Iris pigment epithelial cell (primary cell): ENCODE data around the gene LPP.
"Not testable (repeated sequence)": the region's sequence is repeated elsewhere in the genome, so short reads cannot be mapped to it uniquely, and the experiment has no call there.

Experiments
- DNase-seq: peaks from one replicate; pipeline ENCODE4 v3.0.0-alpha.2; 2011; ENCODE audit warnings: low read depth

Gene LPP

DNA sequence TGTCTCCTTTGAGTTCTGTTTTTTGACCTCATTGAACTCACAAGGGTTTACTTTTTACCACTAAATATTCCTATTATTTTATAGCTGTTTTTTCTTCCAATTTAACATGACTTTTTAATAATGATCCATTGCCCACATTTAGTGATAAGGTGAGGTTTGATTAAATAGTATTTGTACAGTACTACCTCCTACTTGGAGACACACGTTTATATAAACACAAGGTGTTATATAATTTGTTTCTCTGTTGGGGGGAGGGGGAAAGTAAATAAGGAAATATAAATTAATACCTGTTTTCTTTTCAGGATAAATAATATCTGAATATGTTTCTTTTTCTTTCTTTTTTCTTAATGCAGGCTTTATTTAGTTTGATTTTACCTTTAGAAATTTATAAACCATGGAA is 281.3 kb downstream of the LPP start:
- DNase-seq: no peak

- DNase-seq: no peak
These were observed 284.0 kb downstream of the LPP start for GRCh38 chr3:188437926-188438325.

- no peak for DNase-seq
These were observed 285.1 kb downstream of the LPP start for GRCh38 chr3:188439080-188439479.

GRCh38 chr3:188440340-188440972 is 286.5 kb downstream of the LPP start:
- no peak for DNase-seq

- no peak for DNase-seq
These were observed 288.5 kb downstream of the LPP start for GRCh38 chr3:188442430-188442829.

DNA sequence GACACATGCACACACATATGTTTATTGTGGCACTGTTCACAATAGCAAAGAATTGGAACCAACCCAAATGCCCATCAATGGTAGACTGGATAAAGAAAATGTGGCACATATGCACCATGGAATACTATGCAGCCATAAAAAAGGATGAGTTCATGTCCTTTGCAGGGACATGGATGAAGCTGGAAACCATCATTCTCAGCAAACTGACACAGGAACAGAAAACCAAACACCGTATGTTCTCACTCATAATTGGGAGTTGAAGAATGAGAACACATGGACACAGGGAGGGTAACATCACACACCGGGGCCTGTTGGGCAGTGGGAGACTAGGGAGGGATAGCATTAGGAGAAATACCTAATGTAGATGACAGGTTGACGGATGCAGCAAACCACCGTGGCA is 291.2 kb downstream of the LPP start:
- not testable (repeated sequence) for DNase-seq

GRCh38 chr3:188446014-188446413 is 292.1 kb downstream of the LPP start:
- no peak for DNase-seq

DNA sequence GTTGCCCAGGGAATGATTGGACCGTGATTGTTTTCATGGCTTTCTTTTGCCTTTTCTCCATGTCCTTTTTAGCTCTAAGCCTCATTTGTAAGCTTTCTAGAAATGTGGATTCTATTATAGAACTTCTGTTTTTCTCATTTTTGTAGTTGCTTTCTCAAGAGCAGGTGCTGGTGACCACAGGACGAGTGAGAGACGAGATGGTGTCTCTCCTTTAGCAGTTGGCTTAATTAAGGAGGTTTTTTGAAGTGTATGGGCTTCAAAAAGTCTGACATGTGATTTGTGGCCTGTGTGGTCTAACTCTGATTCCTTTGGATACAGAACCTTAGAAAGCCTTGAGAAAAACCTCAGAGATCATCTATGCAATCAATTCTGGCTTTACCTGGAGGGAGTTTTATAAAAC is 292.8 kb downstream of the LPP start:
- no peak for DNase-seq

DNA sequence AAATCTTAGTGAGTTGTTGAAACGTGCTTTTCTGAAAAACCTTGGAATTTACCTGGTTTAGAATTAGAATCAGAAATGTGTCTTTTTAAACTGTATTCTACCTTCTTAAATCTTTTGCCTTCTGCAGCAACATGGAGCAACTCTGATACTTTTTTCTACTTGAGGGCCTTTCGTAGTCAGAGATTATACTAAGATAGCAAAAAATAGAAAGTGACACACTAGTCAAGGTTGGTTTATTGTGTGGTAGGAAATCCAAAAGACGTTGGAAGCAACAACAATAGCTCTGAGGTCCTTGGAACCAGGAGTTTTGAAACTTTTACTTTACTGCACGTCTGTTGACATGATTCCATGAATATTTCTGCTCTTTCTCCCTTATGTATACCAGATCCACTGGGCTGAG is 294.9 kb downstream of the LPP start:
- DNase-seq: no peak

DNA sequence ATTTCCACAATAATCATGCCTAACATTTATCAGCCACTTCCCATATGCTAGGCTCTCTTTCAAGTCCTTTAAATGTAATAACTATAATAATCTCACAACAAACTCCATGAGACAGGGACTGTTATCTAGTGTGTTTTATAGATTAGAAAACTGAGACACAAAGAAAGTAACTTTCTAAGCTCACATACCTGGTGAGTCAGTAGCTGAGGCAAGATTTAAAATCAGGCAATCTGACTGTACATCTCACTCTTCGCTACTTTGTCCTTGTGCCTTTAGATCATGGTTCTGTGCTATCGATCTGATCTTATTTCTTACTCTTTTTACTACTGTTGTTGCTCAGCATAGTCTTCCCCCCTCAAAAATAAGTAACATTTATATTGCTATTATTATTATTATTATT is 295.5 kb downstream of the LPP start:
- peak; percentile 58 for DNase-seq

DNA sequence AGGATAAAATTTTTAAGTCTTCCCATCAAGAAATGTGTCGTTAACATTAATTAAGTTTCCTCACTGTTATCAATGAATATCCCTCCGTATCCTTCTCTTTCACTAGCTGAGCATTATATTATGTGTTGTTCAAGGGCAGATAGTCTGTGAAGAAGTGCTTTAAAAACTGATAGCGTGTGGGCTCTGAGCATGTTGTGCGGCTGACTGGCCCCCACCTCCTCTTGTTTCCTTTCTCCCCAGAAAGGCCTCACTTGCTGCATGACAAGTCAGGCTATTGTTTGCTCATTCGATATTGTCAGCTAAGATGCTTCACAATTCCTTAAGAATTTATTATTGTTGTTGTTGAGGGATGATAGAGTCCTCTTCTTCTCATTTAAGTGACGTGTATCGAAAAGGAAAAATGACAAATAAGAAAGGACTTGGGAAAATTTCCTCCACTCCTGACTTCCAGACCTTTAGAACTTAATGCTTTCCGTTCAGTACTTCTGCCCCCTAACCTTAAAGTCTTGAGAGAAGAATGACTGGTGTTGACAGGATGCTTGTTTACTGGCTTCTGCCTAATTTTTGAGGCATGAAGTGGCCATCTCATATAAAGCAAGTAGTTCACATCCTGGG is 298.3 kb downstream of the LPP start:
- DNase-seq: no peak

GRCh38 chr3:188453431-188454384 is 299.8 kb downstream of the LPP start:
- no peak for DNase-seq

GRCh38 chr3:188455748-188456147 is 301.8 kb downstream of the LPP start:
- no peak for DNase-seq

- no peak for DNase-seq
These were observed 304.8 kb downstream of the LPP start for GRCh38 chr3:188458756-188459155.

DNA sequence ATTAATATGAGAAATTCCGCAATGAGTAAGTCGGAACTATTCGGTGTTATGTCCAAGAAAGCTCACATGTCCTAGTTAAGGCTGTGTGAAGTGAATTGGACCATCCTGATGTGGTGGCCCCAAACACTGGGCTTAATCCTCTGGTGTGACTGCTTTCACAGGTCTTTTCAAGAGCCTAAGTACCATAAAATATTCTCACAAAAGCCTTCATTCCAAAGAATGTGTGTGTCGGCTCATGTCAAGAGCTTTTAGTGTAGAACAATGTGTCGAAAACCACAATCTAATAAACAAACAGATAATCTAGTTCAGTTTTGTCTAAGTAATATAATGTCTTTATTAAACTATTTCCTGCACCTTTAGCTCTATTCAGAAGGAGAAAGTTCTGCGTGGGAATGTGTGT is 311.4 kb downstream of the LPP start:
- DNase-seq: peak; percentile 78

- DNase-seq: no peak
These were observed 314.2 kb downstream of the LPP start for GRCh38 chr3:188468196-188468595.

DNA sequence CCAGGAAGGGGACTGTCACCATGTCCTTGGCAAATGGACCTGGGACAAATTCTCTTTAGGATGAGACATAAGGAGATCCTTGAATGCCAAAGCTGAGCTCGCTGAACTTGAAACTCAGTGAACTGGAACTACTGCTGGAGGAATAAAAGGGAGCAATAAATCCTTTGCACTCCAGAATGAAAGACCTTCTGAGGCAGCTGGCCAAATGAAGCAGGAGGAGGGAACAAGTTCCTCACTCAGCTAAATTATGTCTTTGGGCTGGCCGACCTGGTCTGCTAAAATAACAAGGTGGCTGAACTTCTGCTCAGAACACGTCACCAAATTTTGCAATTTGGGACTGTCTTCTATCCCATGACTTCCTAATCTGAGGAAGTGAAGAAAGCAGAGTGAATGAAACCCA is 314.7 kb downstream of the LPP start:
- peak; percentile 45 for DNase-seq

DNA sequence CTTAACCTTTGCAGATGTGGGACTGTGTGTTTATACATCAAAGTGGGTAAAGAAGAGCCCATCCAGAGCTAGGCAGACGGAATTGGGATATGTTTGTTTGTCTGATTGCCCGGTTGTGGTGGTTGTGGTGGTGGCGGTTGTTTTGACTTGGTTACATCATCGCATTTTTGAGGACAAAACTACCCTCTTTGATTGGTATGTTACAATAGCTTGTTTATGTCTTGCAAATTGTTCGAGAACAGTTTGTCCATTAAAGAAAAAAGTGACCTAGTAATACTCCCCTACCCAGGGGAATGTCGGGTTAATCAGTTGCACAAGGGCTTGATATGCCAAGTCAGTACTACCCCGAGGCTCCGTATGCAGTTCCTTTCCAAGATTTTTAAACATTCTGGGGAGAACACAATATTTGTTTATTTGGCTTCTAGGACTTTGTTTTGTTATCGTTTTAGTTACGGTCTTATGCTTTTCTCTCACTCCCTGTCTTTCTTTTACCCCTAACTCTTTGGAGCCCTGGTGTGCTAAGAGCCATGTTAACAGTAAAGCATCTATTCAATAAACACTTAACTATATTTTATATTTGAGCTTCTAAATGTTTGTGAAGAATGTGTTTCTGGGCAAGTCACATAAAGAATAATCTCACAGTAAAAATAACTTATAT is 315.4 kb downstream of the LPP start:
- peak; percentile 92 for DNase-seq

DNA sequence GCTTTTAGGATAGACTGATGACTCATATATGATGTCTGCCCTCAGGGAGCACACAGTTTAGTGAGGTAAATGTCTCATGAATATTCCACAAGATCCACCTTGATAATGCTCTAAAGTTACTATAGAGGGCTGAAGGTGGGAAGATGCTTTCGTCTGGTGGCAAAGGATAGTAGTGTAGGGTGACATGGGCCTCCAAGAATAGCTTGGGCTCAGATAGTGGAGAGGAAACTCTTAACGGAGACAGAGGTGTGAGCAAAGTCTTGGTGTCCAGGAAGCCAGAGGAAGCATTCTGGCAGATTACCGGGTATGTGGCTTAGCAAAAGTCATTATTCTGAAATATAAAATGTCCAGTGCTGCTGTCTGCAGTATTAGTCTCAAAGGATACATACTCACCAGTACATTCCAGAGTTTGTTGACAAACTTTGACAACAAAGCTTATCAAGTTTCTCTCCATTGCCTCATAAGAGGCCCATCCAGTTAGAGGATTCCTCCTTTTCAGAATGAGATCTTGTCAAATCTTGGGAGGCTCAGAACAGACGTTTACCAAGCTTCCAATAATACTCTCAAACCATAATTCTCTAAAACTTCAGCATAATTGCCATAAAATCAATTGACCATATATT is 316.7 kb downstream of the LPP start:
- DNase-seq: no peak

DNA sequence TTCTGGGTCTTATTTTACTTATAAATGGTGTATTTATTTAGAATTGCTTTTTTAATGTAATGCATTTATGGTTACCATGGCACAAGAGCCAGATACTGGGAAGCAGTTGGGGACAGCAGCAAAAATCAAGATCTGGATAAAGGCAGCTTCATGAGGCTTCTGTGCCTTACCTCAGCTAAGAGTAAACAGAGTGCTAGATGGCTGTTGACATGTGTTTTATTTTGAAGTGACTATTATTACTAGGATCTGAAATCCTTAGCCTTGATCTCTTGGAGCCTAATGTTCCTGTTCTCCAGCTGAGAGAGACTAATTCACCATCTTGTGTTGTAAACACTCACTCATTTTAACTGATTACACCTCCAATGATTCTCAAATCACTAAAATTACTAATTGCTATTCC is 317.8 kb downstream of the LPP start:
- DNase-seq: no peak

GRCh38 chr3:188472336-188472735 is 318.4 kb downstream of the LPP start:
- peak; percentile 62 for DNase-seq

GRCh38 chr3:188473045-188473444 is 319.1 kb downstream of the LPP start:
- no peak for DNase-seq
